ENCODE results near the gene COPB2.

COPB2 gene

GRCh38 chr3:139329364-139329850 lies 60.0 kb downstream of the COPB2 start (continued):
- TF ChIP-seq ZNF221 (tag by site-specific recombination; IDR thresholded peaks at IDR 0.05; ENCODE audit: borderline replicate concordance) (no peak), ZXDB (tag by site-specific recombination; IDR thresholded peaks at IDR 0.05) (0 out of 2 replicates have a peak, but pooled peaks have one; percentile 23), ZFP41 (tag by site-specific recombination; IDR thresholded peaks at IDR 0.05; ENCODE audit: borderline replicate concordance) (no peak), ZSCAN16 (tag by site-specific recombination; IDR thresholded peaks at IDR 0.05) (no peak), SP7 (tag by site-specific recombination; IDR thresholded peaks at IDR 0.05) (peak; percentile 44; the same call in 1 of the 2 replicates), ZNF660 (tag by site-specific recombination; IDR thresholded peaks at IDR 0.05) (0 out of 2 replicates have a peak, but pooled peaks have one; percentile 58), KLF9 (tag by site-specific recombination; IDR thresholded peaks at IDR 0.05; ENCODE audit: low read depth) (peak; percentile 78), ZNF501 (tag by site-specific recombination; IDR thresholded peaks at IDR 0.05) (no peak), YY2 (tag by site-specific recombination; IDR thresholded peaks at IDR 0.05) (no peak), ZBTB8A (tag by site-specific recombination; IDR thresholded peaks at IDR 0.05) (no peak), ZBTB21 (tag by site-specific recombination; IDR thresholded peaks at IDR 0.05) (no peak), KLF8 (tag by site-specific recombination; IDR thresholded peaks at IDR 0.05) (no peak), ZEB2 (tag by site-specific recombination; IDR thresholded peaks at IDR 0.05) (no peak), ZNF248 (tag by site-specific recombination; IDR thresholded peaks at IDR 0.05) (no peak), ZNF585B (tag by site-specific recombination; IDR thresholded peaks at IDR 0.05) (no peak), ZNF549 (tag by site-specific recombination; IDR thresholded peaks at IDR 0.05) (no peak), ZIC2 (tag by site-specific recombination; IDR thresholded peaks at IDR 0.05) (no peak), PRDM10 (tag by site-specific recombination; IDR thresholded peaks at IDR 0.05) (no peak), ZNF157 (tag by site-specific recombination; IDR thresholded peaks at IDR 0.05) (no peak), SALL2 (tag by site-specific recombination; IDR thresholded peaks at IDR 0.05; ENCODE audit: borderline replicate concordance) (no peak), ZNF571 (tag by site-specific recombination; IDR thresholded peaks at IDR 0.05) (no peak), ZNF416 (tag by site-specific recombination; IDR thresholded peaks at IDR 0.05) (no peak), ZNF580 (tag by site-specific recombination; IDR thresholded peaks at IDR 0.05) (0 out of 2 replicates have a peak, but pooled peaks have one; percentile 23), REPIN1 (tag by site-specific recombination; IDR thresholded peaks at IDR 0.05; ENCODE audit: low read depth) (no peak), ZBTB48 (tag by site-specific recombination; IDR thresholded peaks at IDR 0.05) (no peak), ZNF645 (tag by site-specific recombination; IDR thresholded peaks at IDR 0.05) (no peak), ZSCAN18 (tag by site-specific recombination; IDR thresholded peaks at IDR 0.05) (no peak), ZNF19 (tag by site-specific recombination; IDR thresholded peaks at IDR 0.05; ENCODE audit: low read depth) (no peak), OSR2 (tag by site-specific recombination; IDR thresholded peaks at IDR 0.05) (no peak), ZFP3 (tag by site-specific recombination; IDR thresholded peaks at IDR 0.05; ENCODE audit: low read depth) (no peak), ZNF433 (tag by site-specific recombination; IDR thresholded peaks at IDR 0.05; ENCODE audit: low read depth) (no peak), ZNF701 (tag by site-specific recombination; IDR thresholded peaks at IDR 0.05) (no peak), MEIS1 (CRISPR knock-in tag; IDR thresholded peaks at IDR 0.05; ENCODE audit: borderline replicate concordance) (no peak), ZNF555 (tag by site-specific recombination; conservative IDR thresholded peaks at IDR 0.05) (no peak), ZNF138 (tag by site-specific recombination; IDR thresholded peaks at IDR 0.05; ENCODE audit: borderline replicate concordance) (no peak), ZNF692 (tag by site-specific recombination; IDR thresholded peaks at IDR 0.05) (0 out of 2 replicates have a peak, but pooled peaks have one; percentile 29)

Measured in HEK293 (cell line).